ENCODE measurements around the gene SLC6A5.

DNA sequence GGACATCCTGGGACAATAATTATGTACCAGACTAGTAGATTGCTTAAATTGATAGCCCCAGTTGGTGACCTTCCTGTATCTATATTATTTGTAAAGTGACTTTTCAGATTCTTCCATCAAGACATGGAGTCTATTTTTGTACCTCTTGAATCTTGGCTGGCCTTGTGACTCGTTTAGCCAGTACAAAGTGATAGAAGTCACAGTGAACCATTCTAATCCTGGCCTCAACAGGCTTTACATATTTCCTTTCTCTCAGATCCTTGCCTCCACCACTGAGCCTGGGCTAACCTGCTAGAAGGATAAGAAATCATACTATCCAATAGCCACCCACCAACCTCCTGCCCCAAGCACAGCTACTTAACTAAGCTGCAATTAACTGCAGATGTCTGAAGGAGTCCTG lies 37.5 kb upstream of the SLC6A5 start:
- TF ChIP-seq, protein P1, sequence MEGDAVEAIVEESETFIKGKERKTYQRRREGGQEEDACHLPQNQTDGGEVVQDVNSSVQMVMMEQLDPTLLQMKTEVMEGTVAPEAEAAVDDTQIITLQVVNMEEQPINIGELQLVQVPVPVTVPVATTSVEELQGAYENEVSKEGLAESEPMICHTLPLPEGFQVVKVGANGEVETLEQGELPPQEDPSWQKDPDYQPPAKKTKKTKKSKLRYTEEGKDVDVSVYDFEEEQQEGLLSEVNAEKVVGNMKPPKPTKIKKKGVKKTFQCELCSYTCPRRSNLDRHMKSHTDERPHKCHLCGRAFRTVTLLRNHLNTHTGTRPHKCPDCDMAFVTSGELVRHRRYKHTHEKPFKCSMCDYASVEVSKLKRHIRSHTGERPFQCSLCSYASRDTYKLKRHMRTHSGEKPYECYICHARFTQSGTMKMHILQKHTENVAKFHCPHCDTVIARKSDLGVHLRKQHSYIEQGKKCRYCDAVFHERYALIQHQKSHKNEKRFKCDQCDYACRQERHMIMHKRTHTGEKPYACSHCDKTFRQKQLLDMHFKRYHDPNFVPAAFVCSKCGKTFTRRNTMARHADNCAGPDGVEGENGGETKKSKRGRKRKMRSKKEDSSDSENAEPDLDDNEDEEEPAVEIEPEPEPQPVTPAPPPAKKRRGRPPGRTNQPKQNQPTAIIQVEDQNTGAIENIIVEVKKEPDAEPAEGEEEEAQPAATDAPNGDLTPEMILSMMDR (IDR thresholded peaks at IDR 0.05): no peak
- no peak for TF ChIP-seq MXI1 (IDR thresholded peaks at IDR 0.05; ENCODE audit: low read depth, low read length)
- TF ChIP-seq GABPA (IDR thresholded peaks at IDR 0.05; ENCODE audit: low read depth): no peak
- TF ChIP-seq EP300 (IDR thresholded peaks at IDR 0.05; ENCODE audit: borderline replicate concordance in 1 of 2, low read depth in 1 of 2, low read length in 1 of 2): no peak
- no peak for TF ChIP-seq USF2 (IDR thresholded peaks at IDR 0.05; ENCODE audit: borderline replicate concordance, low read depth, low read length)
- TF ChIP-seq REST (IDR thresholded peaks at IDR 0.05; ENCODE audit: low read depth, low read length): no peak

Measured in SK-N-SH (cell line).